Stimulated activated CD4-positive, alpha-beta T cell treated with anti-CD3 and anti-CD28 coated beads, Interleukin-12 subunit alpha, Interleukin-12 subunit beta, amount 100 ng/mL, for 48 hours (primary cell): Measurements from ENCODE around the gene SCD5.

ENCODE experiments used
- DNase-seq, 3 donors: peaks; one replicate each; pipeline ENCODE4 v3.0.0-alpha.2; 2020; ENCODE audit warnings: low read depth in 2 of 3, low spot score in 1 of 3

SCD5 gene

GRCh38 chr4:82694892-82695291 is 103.7 kb downstream of the SCD5 start:
- no peak for DNase-seq

- no peak for DNase-seq
Measured at GRCh38 chr4:82694046-82694445, 104.5 kb downstream of the SCD5 start.

- DNase-seq = no peak
Measured at GRCh38 chr4:82692101-82692780, 106.4 kb downstream of the SCD5 start.

GRCh38 chr4:82691431-82691830 is 107.2 kb downstream of the SCD5 start:
- DNase-seq = no peak

DNA sequence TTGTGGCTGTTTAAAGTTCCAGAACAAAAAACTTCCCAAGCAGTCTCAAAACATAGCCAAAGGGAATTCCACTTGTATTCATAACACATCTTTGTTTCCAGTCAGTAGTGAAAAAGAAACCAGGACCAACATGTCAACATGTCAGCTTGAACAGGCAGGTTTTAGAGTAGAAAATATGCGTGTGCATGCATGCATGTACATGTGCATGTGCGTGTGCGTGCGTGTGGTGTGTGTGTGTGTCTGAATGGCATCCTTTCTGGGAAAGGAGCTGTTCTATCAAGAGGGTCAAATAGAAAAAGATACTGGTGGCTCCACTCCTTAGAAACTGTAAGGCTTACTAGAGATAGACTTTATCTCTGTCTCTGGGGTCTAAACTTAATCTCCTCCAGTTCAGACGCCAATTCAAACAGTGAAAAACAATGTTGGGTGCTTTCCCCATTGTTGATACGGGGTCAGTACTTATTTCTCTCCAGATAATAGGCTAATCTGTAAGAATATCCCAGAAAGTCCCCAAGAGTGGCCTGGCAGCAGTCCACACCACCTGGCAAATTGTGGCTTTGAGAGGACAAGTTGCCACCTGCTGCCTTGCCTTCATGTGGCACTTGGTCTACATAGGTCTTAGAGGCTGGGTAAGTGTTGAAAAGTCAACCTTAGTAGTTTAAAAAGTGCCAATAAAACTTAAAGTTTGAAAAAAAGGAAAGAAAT is 110.4 kb downstream of the SCD5 start:
- no peak for DNase-seq

GRCh38 chr4:82687531-82687930 is 111.1 kb downstream of the SCD5 start:
- DNase-seq = no peak

DNA sequence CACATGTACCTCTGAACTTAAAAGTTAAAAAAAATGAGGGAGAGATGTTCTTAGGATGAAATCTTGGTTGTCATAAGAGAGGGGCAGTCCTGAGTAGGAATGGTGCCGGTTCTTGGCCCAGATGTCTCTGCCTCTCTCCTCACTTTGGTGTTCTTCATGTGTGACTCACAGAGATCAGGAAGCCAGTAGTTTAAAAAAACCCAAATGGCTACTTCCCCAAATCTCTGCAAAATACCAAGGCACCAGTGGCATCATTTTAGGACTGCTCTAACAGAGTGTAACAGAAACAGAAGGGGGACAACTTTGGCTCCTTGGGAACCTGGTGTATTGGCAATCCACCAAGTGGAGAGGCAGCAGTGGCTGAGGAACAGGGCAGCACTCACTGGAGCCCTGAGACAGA is 116.8 kb downstream of the SCD5 start:
- no peak for DNase-seq

DNA sequence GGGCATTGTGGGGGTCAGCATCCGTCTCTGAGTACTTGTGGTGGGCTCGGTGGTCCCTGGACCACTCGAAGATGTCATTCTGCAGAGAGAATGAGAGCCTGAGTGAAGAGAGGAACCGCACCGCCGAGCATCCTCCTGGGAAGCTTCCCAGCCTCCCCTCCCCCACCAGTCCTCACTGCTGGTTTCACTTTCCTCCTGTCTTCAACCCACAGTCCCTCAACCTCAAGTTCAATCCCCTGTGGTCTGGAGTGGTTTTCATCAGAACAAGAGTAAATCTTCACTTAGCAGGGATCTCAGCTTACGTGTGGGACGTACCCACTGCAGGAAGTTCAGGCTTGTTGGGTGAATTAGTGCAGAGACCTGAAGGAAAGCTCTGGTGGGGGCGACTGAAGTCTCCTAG is 117.8 kb downstream of the SCD5 start:
- no peak for DNase-seq

GRCh38 chr4:82679531-82679930 is 119.1 kb downstream of the SCD5 start:
- no peak for DNase-seq

DNA sequence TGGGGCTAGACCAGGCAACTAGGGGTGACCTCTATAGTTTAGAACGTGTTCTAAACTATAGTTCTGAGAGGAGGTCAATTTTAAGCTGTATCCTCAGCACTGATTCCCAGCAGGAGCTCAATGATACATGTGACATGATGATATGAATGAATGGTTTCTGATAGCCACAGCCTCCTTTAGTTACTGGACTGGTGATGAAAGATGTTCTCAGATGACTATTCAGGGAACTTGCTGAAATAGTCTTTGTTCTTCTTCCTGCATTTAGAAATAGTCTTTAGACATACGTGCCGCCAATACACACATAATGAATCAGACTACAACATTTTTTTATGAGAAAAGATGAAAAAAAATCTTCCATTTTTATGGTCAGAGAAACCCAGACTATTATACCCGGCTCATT is 120.5 kb downstream of the SCD5 start:
- DNase-seq = no peak

GRCh38 chr4:82677327-82677726 is 121.3 kb downstream of the SCD5 start:
- DNase-seq = no peak

- DNase-seq = no peak
Measured at GRCh38 chr4:82667761-82668480, 130.7 kb downstream of the SCD5 start.

GRCh38 chr4:82666970-82667665 is 131.5 kb downstream of the SCD5 start:
- DNase-seq = no peak

- DNase-seq = no peak
Measured at GRCh38 chr4:82661181-82661992, 137.2 kb downstream of the SCD5 start.

DNA sequence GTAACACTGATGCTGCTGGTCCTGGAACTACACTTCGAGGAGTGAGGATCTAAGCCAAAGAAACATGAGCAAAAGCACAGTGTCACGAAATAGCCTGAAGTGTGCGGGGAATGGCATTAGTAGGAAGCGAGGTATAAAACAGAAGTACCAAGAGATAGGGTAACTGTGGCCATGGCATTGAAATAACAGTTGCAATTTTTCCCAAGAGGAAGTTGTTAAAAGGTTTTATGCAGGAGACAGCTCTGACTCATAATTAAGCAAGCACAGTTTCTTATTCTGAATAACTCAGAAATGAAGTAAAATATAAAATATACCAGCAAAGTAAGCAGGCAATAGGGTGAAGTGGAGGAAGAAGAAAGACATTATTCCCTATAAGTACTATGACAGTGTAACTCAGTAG is 146.5 kb downstream of the SCD5 start:
- no peak for DNase-seq

GRCh38 chr4:82650868-82651267 is 147.7 kb downstream of the SCD5 start:
- DNase-seq = no peak

GRCh38 chr4:82648356-82648755 is 150.2 kb downstream of the SCD5 start:
- DNase-seq = no peak

GRCh38 chr4:82645936-82646565 is 152.5 kb downstream of the SCD5 start:
- DNase-seq = no peak

GRCh38 chr4:82644734-82645126 is 153.9 kb downstream of the SCD5 start:
- DNase-seq = no peak

DNA sequence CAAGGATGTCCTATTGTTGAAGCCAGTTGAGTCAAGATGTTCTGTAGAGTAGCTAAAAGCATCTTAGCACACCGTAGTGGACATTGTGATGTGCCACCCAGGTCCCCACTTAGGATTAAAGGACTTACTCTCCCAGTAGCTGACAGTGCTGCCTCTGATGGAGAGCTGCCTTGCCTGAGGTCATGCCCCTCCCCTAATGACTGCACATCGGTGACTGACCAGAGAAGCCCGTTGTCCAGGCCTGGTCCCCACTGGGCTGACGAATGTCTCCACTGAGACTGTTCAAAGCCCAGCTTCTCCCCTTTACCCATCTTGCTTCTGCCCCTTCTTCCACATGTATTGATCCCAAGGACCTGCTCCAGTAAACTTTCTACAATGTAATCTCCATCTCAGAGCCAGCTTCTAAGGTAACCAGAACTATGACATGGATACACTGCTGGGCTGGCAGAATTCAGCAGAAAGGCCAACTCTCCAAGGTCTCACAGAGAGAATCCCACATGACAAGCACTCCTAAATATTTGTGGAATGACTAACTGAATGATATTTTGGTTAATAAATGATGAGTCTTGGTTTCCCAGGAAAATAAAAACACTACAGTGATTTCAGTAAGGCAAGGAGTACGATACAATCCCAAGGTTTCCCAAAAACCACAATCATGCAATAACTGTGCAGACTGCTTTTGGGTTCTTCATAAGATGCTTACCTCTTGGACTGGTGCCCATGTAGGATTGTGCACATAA is 154.4 kb downstream of the SCD5 start:
- no peak for DNase-seq
